Kidney epithelial cell (primary cell): ENCODE results near the gene CD63. TPM values are rescaled to one million over a fixed set of nuclear protein-coding genes. Genes with fewer than 3 reads are reported as not detected.

ENCODE experiments used
- DNase-seq: peaks from one replicate; pipeline ENCODE4 v3.0.0-alpha.2; 2010; ENCODE audit warnings: low read depth
- H3K27me3 ChIP-seq: 2 replicates; pipeline ENCODE4 v1.6.0; 2011; ENCODE audit warnings: low read length; ENCODE audit not compliant: control insufficient read depth, insufficient read depth
- H3K36me3 ChIP-seq: 2 replicates; pipeline ENCODE4 v1.5.1; 2011; ENCODE audit warnings: low read length; ENCODE audit not compliant: control insufficient read depth, insufficient read depth
- H3K4me3 ChIP-seq: 2 replicates; pipeline ENCODE4 v1.5.1; 2011; ENCODE audit warnings: low read depth, mild to moderate bottlenecking, control low read depth, low read length
- total RNA-seq: library from RNA; depleted of rRNA; stranded (reverse); fragments of >200 nt; gene quantifications from 2 replicates; pipeline ENCODE4 v1.2.3, GENCODE V29; 2015
- TF ChIP-seq, protein P1 (sequence below): IDR thresholded peaks from 2 replicates; pipeline ENCODE4 v1.5.1; 2011; ENCODE audit warnings: mild to moderate bottlenecking, moderate library complexity, low read length, control low read depth, inconsistent platforms; ENCODE audit not compliant: insufficient read depth, poor library complexity, severe bottlenecking

Gene CD63
- total RNA-seq, 1 donor from 2014 or later, result 1,149 TPM

DNA sequence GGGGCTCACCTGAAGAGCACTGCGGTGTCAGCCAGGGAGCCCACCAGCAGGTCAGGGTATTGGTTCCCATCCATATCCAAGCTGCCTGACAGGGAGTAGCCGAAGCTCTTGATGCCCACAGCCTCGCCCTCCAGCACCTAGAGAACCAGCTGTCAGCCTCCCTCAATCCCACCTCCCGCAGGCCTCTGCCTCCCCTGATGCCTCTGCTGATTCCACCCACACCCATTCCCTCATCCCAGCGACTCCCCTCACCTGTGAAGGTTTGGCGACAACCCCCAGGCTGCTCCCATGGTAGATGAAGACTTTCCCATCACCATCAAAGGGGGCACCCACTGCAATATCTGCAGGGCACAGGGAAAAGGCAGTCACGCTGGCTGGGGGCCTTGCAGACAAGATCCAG, 31.1 kb downstream of the CD63 start:
- Histone ChIP-seq H3K36me3 (no peaks in the 10 kb centered on the region), H3K4me3 (no peak overlapping the region)

DNA sequence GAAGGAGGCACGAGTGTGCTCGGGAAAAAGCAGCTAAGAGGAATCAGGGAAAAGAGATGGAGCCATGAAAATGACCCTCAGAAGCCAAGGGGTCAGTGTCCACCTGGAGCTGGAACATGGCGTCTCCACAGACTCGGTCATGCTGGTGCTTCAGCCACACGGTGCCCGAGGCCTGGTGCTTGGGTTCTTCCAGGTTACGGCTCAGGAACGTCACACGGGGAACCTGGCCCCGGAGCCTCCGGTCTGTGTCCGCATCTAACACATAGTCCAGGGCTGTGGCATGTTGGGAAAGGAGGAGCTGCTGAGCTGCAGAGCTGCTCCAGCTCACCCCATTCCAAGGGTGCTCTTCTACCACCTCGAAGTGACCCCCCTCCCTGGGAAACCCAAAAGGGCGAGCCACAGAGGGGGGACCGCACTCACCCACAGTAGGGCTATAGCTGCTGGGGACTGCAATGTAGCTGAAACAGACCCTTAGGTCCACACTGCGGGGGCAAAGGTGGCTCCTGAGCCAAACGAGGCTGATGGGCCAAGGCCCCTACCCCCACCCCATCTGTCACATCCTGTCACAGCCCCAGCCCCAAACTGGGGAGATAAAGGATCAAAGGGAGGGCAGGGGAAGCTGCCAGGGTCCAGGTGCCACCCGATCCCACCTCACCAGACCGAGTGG, 31.9 kb downstream of the CD63 start:
- Histone ChIP-seq H3K36me3 (no peaks in the 10 kb centered on the region), H3K4me3 (no peak overlapping the region), H3K27me3 (no peaks in the 10 kb centered on the region)
- no peak for DNase-seq
- TF ChIP-seq, protein P1, sequence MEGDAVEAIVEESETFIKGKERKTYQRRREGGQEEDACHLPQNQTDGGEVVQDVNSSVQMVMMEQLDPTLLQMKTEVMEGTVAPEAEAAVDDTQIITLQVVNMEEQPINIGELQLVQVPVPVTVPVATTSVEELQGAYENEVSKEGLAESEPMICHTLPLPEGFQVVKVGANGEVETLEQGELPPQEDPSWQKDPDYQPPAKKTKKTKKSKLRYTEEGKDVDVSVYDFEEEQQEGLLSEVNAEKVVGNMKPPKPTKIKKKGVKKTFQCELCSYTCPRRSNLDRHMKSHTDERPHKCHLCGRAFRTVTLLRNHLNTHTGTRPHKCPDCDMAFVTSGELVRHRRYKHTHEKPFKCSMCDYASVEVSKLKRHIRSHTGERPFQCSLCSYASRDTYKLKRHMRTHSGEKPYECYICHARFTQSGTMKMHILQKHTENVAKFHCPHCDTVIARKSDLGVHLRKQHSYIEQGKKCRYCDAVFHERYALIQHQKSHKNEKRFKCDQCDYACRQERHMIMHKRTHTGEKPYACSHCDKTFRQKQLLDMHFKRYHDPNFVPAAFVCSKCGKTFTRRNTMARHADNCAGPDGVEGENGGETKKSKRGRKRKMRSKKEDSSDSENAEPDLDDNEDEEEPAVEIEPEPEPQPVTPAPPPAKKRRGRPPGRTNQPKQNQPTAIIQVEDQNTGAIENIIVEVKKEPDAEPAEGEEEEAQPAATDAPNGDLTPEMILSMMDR, result no peak

More for the DNA sequence above, 31.1 kb downstream of the CD63 start:
- no peak for DNase-seq
- TF ChIP-seq, protein P1, result no peak
- H3K27me3 ChIP-seq, result no peaks in the 10 kb centered on the region

DNA sequence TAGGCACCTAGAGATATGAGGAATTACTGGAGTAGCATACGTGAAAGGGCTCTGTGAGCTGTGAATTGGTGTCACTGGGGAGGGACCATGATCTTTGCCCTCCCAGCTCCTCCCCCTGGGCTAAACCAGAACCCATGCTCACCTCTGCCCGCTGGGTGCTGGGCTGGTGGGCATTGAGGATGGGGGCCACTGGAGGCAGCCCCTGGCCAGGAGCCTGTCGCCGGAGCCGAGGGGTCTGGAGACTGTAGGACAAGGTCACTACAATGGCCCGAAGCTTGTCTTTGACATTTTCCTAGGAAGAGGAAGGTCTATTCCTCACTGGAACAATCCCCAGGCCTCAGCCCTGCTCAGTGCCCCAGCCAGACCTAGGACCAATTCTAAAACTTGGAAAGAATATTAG, 32.7 kb downstream of the CD63 start:
- no peak for DNase-seq
- TF ChIP-seq, protein P1, result no peak

DNA sequence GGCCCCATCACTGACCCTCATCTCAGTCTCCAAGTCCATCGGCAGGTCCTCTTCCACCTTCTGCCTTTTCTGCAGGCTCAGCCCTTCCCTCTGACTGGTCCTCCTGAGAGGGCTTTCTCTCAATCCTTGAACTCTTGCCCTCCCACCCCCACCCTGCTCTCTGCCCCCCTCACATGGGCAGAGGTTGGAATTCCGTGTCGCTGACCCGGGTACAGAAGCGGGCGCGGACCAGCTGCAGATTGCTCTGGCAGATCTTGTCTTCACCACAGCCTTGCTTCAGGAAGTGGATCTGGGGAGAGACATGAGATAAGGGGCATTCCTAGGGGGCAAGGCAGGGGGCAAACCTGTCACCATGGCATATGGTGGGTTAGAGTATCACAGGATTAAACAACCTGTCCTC, 33.5 kb downstream of the CD63 start:
- TF ChIP-seq, protein P1, result no peak
- H3K4me3 ChIP-seq, result no peak overlapping the region
- H3K27me3 ChIP-seq, result no peaks in the 10 kb centered on the region
- no peak for DNase-seq
- no peaks in the 10 kb centered on the region for H3K36me3 ChIP-seq

More for the DNA sequence above, 32.7 kb downstream of the CD63 start:
- no peaks in the 10 kb centered on the region for H3K36me3 ChIP-seq
- H3K4me3 ChIP-seq, result no peak overlapping the region
- no peaks in the 10 kb centered on the region for H3K27me3 ChIP-seq

DNA sequence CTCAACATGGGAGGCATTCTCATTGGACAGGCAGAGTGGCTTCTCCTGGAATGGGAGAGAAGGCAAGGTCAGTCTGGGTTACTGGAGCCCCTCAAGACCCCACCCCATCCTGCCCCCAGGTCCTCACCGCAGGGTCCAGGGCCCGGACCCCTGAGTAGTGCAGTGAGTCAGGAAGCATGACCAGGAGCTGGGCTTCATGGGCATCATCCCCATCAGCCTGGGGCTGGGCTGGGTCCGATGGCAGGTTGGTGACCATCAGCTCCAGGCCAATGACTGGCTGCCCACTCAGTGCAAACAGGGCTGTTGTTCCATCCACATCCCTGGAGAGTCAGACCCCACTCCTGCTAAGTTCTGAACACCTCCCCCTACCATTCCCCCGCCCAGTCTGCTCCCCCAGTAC, 34.2 kb downstream of the CD63 start:
- TF ChIP-seq, protein P1, result no peak
- DNase-seq, result no peak
- no peak overlapping the region for H3K4me3 ChIP-seq
- no peaks in the 10 kb centered on the region for H3K27me3 ChIP-seq
- H3K36me3 ChIP-seq, result no peaks in the 10 kb centered on the region

DNA sequence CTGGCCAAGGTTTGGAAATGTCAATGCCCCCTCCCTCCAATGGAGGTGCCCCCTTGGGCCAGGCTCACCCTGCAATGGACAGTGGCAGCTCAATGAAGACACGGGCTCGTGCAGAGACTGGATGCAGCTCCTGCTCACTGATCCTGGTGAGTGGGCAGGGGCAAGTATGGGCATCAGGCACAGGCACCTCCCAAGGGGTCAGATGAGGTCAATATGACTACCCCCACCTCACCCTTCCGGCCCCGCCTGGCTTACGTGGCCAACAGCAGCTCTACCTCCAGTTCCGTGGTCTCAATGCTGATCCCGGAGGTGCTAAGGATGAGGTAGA, 34.7 kb downstream of the CD63 start:
- H3K27me3 ChIP-seq, result no peaks in the 10 kb centered on the region
- no peak overlapping the region for H3K4me3 ChIP-seq
- TF ChIP-seq, protein P1, result no peak
- H3K36me3 ChIP-seq, result no peaks in the 10 kb centered on the region
- DNase-seq, result no peak
